ENCODE measurements around the gene HIF1A.
"Not testable (repeated sequence)": the region's sequence is repeated elsewhere in the genome, so short reads cannot be mapped to it uniquely, and the experiment has no call there.

- TF ChIP-seq CTCF (IDR thresholded peaks at IDR 0.05 in 8 of 11, conservative IDR thresholded peaks at IDR 0.05 in 3 of 11); POLR2A (IDR thresholded peaks at IDR 0.05): not testable (repeated sequence)
Measured at GRCh38 chr14:61707774-61708173, 12.5 kb downstream of the HIF1A start.

Data from spleen (tissue), 7 donors.